HG03460 (cell line): Measurements from ENCODE around the gene ZDHHC3.

Experiments
- ATAC-seq: cut with Tn5 transposase; IDR thresholded peaks from one replicate; pipeline ENCODE4 v1.9.1; 2021; ENCODE audit not compliant: unreplicated experiment

The ZDHHC3 gene

DNA sequence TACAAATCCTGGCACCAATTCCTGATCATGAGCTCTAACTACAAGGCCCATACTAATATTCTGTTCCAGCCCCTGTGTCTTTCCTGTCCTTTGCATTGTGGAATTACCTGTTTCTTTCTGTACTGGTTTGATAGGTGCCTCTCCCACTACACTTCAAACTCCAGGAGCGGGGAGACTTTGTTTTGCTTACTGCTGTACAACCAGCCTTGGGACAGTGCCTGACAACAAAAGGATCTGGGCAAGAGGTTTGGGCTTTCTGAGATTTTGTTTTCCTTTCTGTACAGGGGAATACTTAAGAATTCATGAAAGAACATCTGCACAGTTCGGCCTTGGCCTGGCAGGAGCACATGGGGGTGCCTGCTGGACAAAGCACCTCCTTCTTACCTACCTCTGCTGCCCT, 45.1 kb downstream of the ZDHHC3 start:
- ATAC-seq = no peak

DNA sequence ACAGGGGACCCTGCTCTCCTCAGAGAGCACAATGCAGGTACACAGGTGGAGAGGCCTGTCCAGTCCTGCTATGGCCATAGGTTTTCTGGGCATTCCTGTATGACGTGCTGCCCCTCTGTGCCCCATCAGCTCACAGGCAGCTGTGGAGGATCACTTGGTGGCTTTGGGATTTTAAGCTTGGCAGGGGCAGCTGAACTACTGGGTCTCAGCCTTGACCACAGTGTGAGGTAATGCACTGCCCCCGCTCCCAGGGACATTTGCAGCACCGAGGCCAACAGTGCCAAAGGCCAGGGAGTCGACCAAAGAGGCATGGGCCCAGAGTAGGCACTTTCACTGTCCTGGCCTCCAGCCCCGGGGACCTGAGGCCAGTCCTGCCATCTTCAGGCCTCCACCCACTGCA, 46.2 kb downstream of the ZDHHC3 start:
- ATAC-seq = no peak

DNA sequence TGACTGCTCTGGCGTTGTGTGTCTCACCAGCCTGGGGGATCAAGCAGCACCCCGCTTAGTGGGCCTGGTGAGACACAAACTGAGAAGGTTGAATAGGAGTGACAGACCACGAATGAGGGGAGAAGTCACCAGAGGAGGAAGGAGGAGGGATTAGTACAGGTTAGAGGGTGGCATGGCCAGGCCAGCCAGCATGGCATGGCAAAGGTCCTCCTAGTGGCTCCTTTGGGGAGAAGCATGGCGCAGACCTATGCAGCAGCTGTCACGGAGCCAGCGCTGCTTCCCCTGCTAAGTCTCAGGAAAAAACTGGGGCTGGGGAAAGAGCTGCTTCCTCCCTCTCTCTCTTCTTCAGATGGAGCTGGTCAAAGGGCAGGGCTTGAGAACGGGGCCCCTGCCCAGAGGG, 48.6 kb downstream of the ZDHHC3 start:
- ATAC-seq = no peak

DNA sequence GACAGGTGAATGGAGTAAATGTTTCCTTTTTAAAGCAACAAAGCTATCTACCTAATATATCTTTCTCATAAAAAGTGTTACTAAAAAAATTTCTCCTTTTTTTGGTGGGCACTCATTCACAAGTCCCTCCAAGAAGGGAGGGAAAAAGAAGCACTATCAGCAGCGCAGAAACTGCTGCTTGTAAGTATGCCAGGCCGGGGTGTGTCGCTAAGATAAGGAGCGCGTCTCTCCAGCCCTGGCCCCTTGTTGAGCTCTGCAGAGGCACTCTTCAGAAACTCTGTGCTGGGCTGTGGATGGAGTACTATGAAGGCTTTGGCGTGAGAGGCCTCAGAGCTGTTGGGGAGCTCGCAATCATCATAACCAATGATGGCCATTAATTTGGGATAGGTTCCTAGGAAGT, 49.1 kb downstream of the ZDHHC3 start:
- ATAC-seq = no peak

DNA sequence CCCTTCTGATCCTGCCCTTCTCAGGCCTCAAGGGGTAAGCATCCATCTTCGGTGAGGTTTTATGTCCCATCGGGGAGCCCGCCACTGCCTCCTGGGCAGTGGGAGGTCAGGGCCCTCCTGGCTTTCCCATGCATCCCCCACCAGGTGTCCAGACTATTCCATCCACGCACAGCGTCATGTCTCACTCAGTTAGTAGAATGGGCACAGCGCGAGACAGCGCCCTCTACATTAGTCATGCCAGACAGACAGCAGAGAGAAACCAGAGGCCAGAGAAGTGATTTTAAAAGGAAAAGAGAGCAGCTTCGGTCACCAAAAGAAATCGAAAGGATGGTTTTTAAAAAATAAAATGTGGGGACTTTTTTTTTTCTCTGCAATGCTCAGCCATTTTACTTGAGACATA, 49.8 kb downstream of the ZDHHC3 start:
- ATAC-seq = no peak

DNA sequence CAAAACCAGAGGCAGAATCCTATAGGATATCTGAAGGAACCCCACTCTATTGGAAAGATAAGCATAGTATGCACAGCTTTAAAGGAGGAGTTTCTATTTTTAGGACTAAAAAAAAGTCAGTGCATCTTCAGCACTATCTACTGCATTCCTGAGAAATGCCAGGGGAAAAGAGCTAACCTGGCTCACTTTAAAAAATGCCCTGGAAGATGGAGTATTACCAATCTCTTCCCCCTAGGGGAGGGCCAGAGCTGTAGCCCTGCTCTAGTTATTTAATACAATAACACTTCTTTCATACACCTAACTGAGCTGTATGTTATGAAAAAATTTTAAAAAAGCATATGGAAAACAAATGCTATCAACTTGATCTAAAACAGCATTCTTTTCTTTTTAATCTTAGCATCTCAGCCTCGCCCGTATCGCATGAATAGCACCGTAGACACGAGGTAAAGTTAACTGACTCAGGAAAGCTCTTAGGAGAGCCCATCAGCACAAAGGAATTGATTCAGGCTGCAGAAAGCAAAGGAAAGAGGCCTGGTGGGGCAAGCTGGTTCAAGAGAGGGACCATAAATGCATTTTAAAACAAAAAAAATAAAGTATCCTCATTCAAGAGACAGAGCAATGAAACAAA, 51.4 kb downstream of the ZDHHC3 start:
- ATAC-seq = no peak

DNA sequence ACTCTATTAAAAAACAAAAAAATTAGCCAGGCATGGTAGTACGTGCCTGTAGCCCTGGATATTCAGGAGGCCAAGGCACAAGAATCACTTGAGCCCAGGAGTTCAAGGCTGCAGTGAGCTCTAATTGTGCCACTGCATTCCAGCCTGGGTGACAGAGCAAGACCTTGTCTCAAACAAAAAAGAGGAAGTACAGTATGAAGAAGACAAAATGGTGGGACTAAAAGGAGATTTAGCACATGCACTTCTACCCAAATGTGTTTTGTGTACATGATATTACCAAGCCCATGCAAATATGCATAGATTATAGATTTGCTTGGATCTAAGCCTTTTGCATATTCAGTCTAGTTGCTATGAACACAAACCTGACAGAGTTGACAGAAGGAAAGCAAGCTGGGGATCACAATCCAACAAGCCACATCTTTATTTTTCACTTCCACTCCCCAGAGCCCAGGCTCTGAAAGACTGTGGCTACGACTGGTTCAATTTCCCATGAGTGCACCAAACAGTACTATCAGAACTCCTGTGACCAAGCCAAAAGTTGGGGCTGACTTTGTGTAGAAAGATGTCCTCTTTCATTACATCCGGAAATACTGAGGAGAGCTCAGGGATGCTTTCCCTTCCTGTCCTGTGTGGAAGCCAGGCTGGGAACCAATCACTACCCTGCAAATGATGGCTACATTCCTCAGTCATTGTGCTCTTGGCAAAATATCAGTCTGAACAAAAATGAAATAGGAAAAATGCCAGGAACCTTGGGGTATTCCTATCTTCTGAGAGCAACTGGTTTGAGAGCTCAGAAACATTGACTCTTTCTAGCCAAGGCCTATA, 52.1 kb downstream of the ZDHHC3 start:
- ATAC-seq = no peak

DNA sequence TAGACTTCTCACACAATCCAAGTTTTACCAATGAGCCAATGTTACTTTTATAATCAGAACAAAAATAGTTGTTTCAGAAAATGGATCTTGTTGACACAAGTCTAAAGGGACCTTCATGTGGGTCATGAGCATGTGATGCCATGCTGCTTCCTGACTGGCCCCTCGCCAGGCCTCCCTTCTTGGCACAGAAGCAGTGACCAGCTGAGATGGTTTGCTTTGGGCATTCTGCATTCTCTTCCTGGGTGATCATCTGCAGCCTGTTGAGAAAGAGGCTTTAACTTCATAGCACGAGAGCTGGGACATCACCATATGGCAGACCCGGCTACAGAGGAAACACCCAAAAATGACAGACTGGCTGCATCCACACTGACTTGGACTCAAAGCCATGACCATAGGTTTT, 55.9 kb downstream of the ZDHHC3 start:
- no peak for ATAC-seq

DNA sequence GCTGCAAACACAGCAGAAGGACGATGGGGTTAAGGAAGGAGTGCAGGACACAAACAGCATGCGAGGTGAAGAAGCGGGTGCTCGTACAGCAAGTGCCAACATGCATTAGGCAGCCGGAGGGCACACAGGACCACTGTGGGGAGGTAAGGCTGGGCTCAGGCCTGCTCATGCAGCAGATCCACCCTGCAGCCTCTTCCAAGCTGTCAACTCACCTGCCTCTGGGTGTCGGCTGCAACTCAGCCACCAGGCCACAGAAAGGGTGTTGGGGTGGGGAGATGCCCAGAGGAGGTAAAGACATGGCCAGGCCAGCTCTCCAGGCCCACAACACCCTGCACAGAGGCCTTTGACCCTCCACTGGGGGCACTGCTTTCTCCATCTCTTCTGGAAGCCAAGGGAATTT, 57.4 kb downstream of the ZDHHC3 start:
- ATAC-seq = no peak

DNA sequence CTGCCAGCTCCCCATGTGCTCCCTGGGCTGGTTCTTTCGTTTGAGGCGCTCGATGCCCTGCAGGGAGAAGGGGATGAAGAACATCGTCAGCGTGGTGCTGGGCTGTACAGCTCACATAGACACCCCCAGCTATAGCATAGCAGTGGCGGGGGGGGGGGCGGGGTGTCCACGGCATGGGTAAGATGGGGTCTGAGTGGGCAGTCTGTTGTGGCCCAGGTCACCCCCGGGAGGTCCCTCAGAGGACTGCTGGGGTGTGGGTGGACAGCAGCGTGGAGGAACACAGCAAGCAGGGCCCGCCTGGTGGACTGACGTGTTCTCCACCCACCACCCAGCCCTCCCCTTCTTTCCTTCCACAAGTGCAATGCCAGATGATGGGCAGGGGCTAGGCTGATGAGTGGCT, 57.9 kb downstream of the ZDHHC3 start:
- ATAC-seq = no peak

DNA sequence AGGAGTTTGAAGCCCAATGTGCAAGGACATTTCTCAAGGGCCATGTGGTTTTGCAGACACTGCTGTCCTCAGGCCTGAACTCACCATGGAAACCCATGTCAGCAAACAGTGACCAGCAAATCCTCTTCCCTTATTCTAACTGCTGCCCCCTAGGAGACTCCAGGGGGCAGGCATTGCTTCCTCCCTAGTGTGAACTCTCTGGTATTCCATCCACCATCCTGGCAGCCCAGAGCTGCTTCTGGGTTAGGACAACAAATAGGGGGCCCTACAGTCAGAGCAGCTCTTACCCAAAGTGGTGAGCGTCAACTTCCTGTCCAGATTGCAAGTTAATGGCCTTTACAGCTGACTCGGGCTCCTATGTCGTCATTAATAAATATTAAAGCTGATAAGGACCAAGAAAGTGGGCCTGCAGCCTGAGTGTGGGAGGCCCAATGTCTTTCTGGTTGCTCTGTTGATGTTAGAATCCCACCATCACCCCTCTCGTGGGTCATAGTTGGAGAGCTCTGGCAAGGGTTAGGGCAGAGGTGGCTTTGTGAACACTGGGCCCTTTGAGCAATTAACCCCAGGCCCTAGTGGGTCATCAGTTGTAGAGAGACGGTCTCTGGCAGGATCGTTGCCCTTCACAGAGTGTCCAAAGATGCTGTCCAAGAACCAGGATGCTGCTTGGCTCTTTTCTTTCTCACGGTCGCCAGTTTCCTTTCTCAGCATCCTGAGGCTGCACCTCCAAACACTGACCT, 60.1 kb downstream of the ZDHHC3 start:
- no peak for ATAC-seq

DNA sequence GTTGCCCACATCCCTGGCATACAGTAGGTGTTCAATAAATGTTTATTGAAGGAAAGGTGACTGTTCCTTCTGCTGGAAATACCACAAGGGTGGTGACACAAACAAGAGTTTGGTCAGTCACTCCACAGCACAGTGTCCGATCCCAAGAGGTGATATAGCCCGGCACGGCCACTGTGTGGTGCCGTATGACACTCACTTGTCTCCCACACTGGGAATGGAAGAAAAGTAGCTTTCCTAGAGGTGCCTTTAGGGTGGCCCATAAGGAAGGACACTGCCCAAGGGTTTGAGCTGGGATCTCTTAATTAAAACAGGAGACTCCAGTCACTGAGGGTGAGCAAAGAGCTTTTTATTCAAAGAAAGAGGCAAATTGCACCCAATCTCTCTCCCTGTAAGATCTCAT, 61.0 kb downstream of the ZDHHC3 start:
- no peak for ATAC-seq

DNA sequence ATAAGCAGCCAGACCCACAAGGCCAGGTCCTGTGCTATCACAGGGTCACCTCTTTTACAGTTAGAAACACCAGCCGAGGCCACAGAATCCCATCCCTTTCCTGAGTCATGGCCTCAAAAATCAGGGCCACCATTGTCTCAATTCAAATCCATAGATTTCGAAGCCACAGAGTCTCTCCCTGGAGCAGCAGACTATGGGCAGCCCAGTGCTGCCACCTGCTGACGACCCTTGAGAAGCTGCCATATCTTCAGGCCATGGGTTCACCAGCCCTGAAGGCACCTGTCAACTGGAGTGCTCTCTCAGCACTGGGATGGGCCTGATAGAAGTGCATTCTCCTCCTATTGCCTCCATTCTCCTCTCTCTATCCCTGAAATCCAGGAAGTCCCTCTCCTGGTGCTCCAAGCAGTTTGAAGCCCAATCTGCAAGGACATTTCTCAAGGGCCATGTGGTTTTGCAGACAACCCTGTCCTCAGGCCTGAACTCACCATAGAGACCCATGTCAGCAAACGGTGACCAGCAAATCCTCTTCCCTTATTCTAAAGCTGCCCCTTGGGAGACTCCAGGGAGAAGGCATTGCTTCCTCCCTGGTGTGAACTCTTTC, 62.0 kb downstream of the ZDHHC3 start:
- no peak for ATAC-seq

DNA sequence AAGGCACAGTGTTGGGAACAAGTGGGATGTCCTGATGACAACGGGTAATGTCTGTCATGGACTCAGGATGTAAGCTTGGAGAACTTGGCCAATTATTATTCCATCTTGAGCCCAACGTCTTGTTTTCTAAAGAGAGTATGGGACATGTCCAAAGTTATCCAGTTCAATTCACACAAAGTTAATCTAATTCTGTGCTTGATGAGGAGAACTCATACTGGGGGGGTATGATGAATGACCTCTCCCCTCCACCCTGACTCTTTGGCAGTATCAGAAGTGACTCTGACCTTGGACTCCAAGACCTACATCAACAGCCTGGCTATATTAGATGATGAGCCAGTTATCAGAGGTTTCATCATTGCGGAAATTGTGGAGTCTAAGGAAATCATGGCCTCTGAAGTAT, 65.3 kb downstream of the ZDHHC3 start:
- no peak for ATAC-seq

DNA sequence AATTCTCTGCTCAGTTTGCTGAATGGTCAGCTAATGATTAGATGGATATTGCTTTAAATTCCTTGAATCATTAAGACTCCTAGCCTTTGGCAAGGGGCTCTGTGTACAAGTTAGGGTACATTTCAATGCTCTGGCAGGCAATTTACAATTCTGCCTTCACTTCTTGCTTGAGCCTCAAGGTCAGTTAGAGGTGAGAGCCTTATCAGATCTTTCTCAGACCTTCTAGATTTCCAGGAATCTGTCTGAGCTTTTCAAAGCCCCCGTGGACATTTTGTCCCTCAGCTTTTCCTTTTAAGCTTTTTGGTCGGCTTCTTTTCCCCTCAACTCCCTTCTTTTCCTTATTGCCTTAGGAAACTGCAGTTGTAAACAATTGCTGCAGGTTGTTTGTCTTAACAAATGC, 66.9 kb downstream of the ZDHHC3 start:
- ATAC-seq = no peak

DNA sequence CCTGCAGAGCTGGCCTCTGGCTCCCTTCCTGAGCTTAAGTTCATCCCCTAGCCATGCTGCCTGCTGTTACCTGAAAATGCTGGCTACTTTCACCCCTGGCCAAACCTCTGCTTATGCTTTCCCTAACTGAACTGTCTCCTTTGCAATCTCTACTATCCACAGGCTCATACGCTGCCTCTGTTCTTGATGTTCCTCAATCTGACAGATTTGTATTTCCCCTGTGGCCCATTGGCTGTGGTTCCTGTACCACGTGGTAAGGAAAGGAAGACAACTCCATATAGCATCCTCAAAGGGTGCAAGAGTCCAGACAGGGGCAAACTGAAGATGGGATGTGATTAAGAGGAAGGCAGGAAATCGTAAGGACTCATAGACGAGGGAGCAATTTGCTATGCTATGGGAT, 68.4 kb downstream of the ZDHHC3 start:
- ATAC-seq = no peak

DNA sequence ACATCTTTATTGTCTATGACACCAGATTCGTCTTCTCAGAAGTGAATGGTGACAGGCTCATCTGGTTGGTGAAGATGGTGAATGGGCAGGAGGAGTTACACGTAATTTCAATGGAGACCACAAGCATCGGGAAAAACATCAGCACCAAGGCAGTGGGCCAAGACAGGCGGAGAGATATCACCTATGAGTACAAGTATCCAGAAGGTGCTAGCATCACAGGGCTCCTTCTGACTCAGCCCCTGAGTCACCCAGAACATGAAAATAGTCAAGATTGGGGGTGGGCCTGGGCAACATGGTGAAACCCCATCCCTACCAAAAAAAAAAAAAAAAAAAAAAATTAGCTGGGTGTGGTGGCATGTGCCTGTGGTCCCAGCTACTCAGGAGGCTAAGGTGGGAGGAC, 69.0 kb downstream of the ZDHHC3 start:
- ATAC-seq = no peak

DNA sequence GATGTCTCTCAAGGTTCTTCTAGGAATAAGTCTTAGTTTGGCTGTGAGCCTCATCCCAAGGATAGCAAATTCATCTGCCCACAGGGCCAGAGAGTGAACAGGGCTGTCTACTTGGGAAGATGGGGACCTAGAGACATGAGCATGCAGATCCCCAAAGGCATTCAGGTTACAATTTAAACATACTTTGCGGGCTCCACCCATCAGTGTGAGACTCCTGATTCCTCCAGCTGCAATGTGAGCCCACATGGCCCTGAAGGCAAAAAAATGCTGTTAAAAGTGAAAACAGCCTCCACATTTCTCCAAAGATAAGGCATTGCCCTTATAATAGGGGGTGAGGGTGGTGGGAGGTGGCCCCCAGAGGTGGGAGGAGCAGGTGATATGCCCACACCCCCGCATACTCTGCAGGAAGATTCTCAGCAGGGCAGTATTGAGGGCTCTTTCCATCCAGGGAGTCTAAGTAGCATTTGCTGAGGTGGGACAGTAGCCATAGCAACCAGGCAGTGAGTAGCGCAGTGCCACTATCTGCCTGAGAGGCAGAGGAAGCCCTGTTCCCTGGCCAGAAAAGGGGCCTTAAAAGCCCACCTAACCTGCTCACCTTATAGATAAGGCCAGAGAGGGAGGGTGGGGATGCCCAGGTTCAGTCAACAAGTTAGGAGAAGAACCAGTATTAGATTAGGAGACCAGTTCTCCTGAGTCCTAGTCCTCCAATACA, 70.4 kb downstream of the ZDHHC3 start:
- no peak for ATAC-seq

DNA sequence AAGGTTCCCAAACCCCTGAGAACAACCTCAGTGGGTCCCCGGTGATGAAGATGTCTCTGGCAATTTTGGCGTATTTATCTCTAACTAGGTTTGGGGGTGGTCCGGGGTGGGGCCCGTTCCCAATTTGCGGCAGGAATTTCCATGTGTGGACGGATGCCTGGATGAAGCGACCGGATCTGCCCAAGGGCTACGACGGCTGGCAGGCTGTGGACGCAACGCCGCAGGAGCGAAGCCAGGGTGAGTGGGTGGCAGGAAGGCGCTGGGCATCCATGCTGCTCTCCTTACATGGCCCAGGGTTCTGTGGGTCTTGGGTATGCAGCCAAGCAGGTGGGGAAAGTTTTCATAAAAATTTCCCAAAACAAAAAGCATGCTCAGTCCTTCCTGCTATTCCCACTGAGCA, 72.2 kb downstream of the ZDHHC3 start:
- ATAC-seq = no peak

DNA sequence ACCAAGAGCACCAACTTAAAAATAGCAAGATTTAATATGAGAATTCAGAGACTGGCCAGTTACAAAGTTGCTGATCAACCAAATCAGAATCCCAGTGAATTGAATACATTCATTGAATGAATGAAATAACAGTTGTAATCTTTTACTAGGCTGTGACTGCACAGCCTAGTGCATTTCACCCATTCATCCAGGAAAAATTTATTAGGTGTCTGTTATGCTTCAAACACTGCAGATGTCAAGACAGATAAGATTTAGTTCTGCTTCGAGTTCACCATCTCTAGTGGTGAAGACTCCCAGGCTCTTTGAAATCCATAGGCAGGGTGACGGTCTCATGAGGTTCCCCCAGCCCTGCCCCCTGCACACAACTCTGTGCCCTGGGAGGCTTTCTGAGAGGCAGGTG, 72.7 kb downstream of the ZDHHC3 start:
- ATAC-seq = no peak

DNA sequence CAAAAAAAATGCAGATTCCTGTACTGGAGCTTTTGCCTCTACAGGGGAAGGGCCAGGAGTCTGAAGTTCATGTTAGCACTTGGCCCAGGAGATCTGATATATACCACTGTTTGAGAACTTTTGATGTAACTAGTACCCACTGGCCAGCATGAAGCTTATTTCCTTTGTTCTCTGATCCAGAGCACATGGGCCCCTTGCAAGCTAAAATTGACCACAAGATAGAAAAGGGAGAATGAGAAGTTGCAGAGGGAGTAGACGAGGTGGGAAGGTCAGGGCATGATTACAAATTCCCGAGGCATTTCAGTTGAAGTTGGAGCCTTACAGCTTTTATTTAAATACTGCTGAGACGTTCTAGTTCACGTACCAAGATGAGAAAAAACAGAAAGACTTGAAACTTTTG, 73.3 kb downstream of the ZDHHC3 start:
- no peak for ATAC-seq
